HG02759 (cell line): ENCODE measurements around the gene TMCO2.
"Not testable (repeated sequence)": the region's sequence is repeated elsewhere in the genome, so short reads cannot be mapped to it uniquely, and the experiment has no call there.

ENCODE experiments used
- ATAC-seq: cut with Tn5 transposase; IDR thresholded peaks from one replicate; pipeline ENCODE4 v1.9.1; 2021; ENCODE audit warnings: mild to moderate bottlenecking, moderate library complexity; ENCODE audit not compliant: unreplicated experiment

TMCO2 gene

GRCh38 chr1:40247655-40248054 lies at the start of gene TMCO2:
TMCO2 (plus strand) TSS chr1:40247937; CDS start chr1:40247994, 57 bp downstream.
- ATAC-seq, result no peak

- ATAC-seq, result no peak
These were observed 48.6 kb upstream of the TMCO2 start for GRCh38 chr1:40199126-40199525.

- no peak for ATAC-seq
These were observed 42.9 kb upstream of the TMCO2 start for GRCh38 chr1:40204856-40205255.

- no peak for ATAC-seq
These were observed 37.1 kb upstream of the TMCO2 start for GRCh38 chr1:40210511-40211204.

GRCh38 chr1:40218333-40218732 lies 29.4 kb upstream of the TMCO2 start:
- no peak for ATAC-seq

GRCh38 chr1:40221471-40221905 lies 26.2 kb upstream of the TMCO2 start:
- not testable (repeated sequence) for ATAC-seq

GRCh38 chr1:40221977-40222772 lies 25.6 kb upstream of the TMCO2 start:
- ATAC-seq, result no peak

- ATAC-seq, result no peak
These were observed 23.7 kb upstream of the TMCO2 start for GRCh38 chr1:40224040-40224439.

GRCh38 chr1:40226192-40226591 lies 21.5 kb upstream of the TMCO2 start:
- no peak for ATAC-seq

- ATAC-seq, result peak; percentile 90
These were observed 15.3 kb upstream of the TMCO2 start for GRCh38 chr1:40232444-40232843.

GRCh38 chr1:40239626-40240025 lies 8.1 kb upstream of the TMCO2 start:
- no peak for ATAC-seq

GRCh38 chr1:40240390-40240789 lies 7.3 kb upstream of the TMCO2 start:
- no peak for ATAC-seq

GRCh38 chr1:40241362-40241761 lies 6.4 kb upstream of the TMCO2 start:
- ATAC-seq, result peak; percentile 3

GRCh38 chr1:40243351-40243750 lies 4.4 kb upstream of the TMCO2 start:
- no peak for ATAC-seq

GRCh38 chr1:40244138-40244744 lies 3.5 kb upstream of the TMCO2 start:
- ATAC-seq, result no peak

GRCh38 chr1:40245686-40246085 lies 2.1 kb upstream of the TMCO2 start:
- ATAC-seq, result no peak

GRCh38 chr1:40248412-40248811 lies 675 bp downstream of the TMCO2 start:
- ATAC-seq, result no peak

GRCh38 chr1:40251456-40251855 lies 3.7 kb downstream of the TMCO2 start:
- no peak for ATAC-seq

- no peak for ATAC-seq
These were observed 4.9 kb downstream of the TMCO2 start for GRCh38 chr1:40252601-40253000.

- no peak for ATAC-seq
These were observed 7.5 kb downstream of the TMCO2 start for GRCh38 chr1:40255231-40255630.

- ATAC-seq, result no peak
These were observed 8.8 kb downstream of the TMCO2 start for GRCh38 chr1:40256401-40257084.
